ENCODE data around the gene GRIK2. TPM values are rescaled to one million over a fixed set of nuclear protein-coding genes. Genes with fewer than 3 reads are reported as not detected.

GRIK2 gene
- total and polyA plus RNA-seq, 7 donors: 0.25 to 8.9 (median 2.1) TPM; not detected in 2

DNA sequence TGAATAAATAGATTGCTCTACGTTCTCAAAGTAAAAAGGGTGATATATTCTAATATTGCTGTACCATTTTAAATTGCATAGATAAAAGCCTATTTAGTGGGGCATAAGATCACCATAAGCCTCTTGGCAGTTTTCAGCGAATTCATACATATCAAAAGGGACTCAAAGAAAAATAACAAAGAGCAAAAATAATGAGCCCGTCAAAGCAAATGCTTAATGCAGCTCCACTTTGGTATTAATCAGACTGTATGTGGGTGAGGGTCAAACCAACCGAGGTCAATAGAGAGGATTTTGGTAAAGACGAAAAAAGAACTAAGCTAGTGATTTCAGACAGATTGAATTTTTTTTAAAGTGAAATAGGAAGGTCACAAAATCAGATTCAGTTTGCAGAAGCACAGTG is 598.8 kb downstream of the GRIK2 start:
- WGBS, 2 donors: 57 to 66% methylated on average over 5 of the region's 5 CpGs

DNA sequence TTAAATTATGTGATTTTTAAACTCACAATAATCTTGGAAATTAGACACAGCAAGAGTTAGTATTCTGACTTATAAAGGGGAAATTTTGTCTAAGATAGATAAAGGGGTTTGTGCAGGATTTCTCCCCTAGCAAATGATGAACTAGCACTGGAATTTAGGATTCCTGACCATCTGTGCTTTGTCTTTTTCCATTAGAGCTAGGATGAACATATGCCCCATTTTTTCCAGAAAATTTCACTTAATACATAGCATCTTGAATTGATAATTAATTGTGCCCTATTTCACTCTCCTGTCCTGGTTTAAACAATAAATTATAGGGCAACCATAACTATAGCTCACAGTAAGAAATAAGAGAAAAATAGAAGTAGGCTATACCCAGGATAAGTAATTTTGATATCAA is 601.0 kb downstream of the GRIK2 start:
- no peaks in the 10 kb centered on the region for H3K9me3 ChIP-seq
- H3K4me1 ChIP-seq: no peaks in the 10 kb centered on the region
- H3K27ac ChIP-seq: no peak overlapping the region
- intact Hi-C loops (cut with DNase I): no loop called here
- no peaks in the 10 kb centered on the region for H3K27me3 ChIP-seq
- H3K36me3 ChIP-seq: no peaks in the 10 kb centered on the region
- TF ChIP-seq POLR2AphosphoS5 (IDR thresholded peaks at IDR 0.05) (no peak), EP300 (IDR thresholded peaks at IDR 0.05) (no peak), POLR2A (IDR thresholded peaks at IDR 0.05) (no peak)
- TF ChIP-seq, protein P1, sequence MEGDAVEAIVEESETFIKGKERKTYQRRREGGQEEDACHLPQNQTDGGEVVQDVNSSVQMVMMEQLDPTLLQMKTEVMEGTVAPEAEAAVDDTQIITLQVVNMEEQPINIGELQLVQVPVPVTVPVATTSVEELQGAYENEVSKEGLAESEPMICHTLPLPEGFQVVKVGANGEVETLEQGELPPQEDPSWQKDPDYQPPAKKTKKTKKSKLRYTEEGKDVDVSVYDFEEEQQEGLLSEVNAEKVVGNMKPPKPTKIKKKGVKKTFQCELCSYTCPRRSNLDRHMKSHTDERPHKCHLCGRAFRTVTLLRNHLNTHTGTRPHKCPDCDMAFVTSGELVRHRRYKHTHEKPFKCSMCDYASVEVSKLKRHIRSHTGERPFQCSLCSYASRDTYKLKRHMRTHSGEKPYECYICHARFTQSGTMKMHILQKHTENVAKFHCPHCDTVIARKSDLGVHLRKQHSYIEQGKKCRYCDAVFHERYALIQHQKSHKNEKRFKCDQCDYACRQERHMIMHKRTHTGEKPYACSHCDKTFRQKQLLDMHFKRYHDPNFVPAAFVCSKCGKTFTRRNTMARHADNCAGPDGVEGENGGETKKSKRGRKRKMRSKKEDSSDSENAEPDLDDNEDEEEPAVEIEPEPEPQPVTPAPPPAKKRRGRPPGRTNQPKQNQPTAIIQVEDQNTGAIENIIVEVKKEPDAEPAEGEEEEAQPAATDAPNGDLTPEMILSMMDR (IDR thresholded peaks at IDR 0.05): no peak
- no peak for DNase-seq
- H3K4me3 ChIP-seq: no peak overlapping the region

More for the DNA sequence above, 598.8 kb downstream of the GRIK2 start:
- Histone ChIP-seq H3K4me1 (no peaks in the 10 kb centered on the region), H3K27ac (no peak overlapping the region), H3K27me3 (no peaks in the 10 kb centered on the region), H3K36me3 (no peaks in the 10 kb centered on the region), H3K4me3 (no peak overlapping the region), H3K9me3 (no peaks in the 10 kb centered on the region)
- DNase-seq: no peak
- intact Hi-C loops (cut with DNase I): no loop called here
- TF ChIP-seq POLR2A (IDR thresholded peaks at IDR 0.05): no peak
- no peak for TF ChIP-seq POLR2AphosphoS5 (IDR thresholded peaks at IDR 0.05)
- no peak for TF ChIP-seq EP300 (IDR thresholded peaks at IDR 0.05)
- TF ChIP-seq, protein P1 (IDR thresholded peaks at IDR 0.05): no peak

DNA sequence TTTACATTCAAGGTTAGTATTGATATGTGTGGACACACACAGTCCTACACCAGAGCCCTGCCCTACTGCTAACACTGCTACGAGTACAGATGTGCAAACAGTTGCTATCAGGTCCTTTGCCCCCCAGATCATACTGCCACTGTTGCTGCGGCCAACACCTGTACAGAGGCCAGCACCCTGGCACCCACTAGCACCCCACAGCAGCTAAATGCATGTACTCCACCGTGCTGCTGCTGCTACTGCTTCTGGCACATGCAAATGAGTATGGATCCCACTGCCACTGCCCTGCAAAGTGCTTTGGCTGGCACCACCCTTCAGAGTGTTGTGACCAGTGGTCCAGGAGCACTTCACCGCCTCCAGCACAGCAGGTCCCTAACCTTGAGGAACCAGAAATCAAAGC is 621.9 kb downstream of the GRIK2 start:
- Histone ChIP-seq H3K9me3 (no peaks in the 10 kb centered on the region), H3K4me3 (no peak overlapping the region), H3K27ac (no peak overlapping the region), H3K4me1 (no peaks in the 10 kb centered on the region), H3K27me3 (no peaks in the 10 kb centered on the region), H3K36me3 (no peaks in the 10 kb centered on the region)
- 62 to 80% methylated on average over 4 of the region's 4 CpGs for WGBS, 2 donors
- TF ChIP-seq, protein P1 (IDR thresholded peaks at IDR 0.05): no peak
- TF ChIP-seq EP300 (IDR thresholded peaks at IDR 0.05) (no peak), POLR2A (IDR thresholded peaks at IDR 0.05) (no peak), POLR2AphosphoS5 (IDR thresholded peaks at IDR 0.05) (no peak)
- DNase-seq: peak; percentile 50
- intact Hi-C loops (cut with DNase I): no loop called here

DNA sequence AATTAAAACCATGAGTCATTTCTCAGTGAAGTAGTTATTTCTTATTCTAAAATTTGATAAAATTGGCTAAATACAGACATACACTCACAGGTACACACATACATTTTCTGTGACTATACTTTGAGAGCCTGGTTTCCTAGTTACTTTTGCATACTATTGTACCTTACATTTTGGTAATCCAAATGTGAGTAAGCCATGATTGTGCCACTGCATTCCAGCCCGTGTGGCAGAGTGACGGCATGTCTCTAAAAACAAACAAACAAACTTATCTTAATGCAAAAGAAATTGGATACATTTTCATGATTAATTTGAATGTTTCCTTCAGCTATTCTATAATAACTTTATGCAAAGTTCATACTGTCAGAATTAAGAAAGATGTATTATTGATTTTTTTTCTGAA is 628.8 kb downstream of the GRIK2 start:
- Histone ChIP-seq H3K27me3 (no peaks in the 10 kb centered on the region), H3K27ac (no peak overlapping the region), H3K36me3 (no peaks in the 10 kb centered on the region), H3K4me3 (no peak overlapping the region), H3K9me3 (no peaks in the 10 kb centered on the region), H3K4me1 (no peaks in the 10 kb centered on the region)
- DNase-seq: no peak
- WGBS, 2 donors: 49 to 84% methylated on average over 2 of the region's 2 CpGs
- intact Hi-C loops (cut with DNase I): no loop called here
- TF ChIP-seq, protein P1 (IDR thresholded peaks at IDR 0.05): no peak
- TF ChIP-seq POLR2A (IDR thresholded peaks at IDR 0.05) (no peak), POLR2AphosphoS5 (IDR thresholded peaks at IDR 0.05) (no peak), EP300 (IDR thresholded peaks at IDR 0.05) (no peak)

DNA sequence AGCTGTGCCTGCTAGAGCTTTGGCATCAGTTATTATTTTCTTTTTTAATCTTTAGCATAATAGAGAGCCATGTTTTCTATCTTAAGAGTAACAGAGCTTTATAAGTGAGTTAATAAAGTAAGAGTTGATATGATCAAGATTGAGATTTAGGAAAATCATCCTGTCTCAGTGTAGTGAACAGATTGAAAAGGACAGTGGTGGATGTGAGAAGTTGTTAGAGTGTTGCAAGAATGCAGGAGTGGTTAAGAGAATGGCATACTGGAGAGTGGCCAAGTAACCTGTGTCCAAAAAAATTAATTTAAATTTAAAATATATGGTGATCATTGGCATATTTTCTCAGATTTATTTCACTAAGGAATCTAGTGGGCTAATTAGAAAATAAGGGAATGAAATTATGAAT is 629.3 kb downstream of the GRIK2 start:
- intact Hi-C loops (cut with DNase I): no loop called here

More for the DNA sequence above, 629.3 kb downstream of the GRIK2 start:
- TF ChIP-seq POLR2A (IDR thresholded peaks at IDR 0.05) (no peak), POLR2AphosphoS5 (IDR thresholded peaks at IDR 0.05) (no peak), EP300 (IDR thresholded peaks at IDR 0.05) (no peak)
- TF ChIP-seq, protein P1 (IDR thresholded peaks at IDR 0.05): no peak
- no peaks in the 10 kb centered on the region for H3K36me3 ChIP-seq
- H3K4me3 ChIP-seq: no peak overlapping the region
- no peaks in the 10 kb centered on the region for H3K4me1 ChIP-seq
- no peaks in the 10 kb centered on the region for H3K27me3 ChIP-seq
- H3K27ac ChIP-seq: no peak overlapping the region
- H3K9me3 ChIP-seq: no peaks in the 10 kb centered on the region
- no peak for DNase-seq
